ENCODE measurements around the gene KLHL20.
"Not testable (repeated sequence)": the region's sequence is repeated elsewhere in the genome, so short reads cannot be mapped to it uniquely, and the experiment has no call there.

The KLHL20 gene

DNA sequence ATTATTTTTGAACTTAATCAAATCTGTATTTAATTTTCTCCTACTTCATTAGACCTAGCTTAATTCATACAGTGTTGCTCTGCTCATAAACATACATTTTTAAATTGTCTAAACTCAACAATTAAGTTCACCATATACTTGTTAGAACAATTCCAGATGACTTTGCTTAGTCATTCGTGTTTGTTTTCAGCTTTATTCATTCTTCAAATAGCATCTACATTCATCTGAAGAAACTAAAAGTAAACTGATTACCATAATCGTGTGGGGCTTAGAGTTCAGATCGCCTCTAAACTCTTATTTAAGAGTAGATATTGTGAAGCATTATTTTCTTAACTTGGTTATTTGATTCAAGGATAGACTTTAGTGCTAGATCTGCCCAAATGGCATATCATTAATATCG lies 34.4 kb downstream of the KLHL20 start:
- DNase-seq (ENCODE audit: low read depth): no peak

DNA sequence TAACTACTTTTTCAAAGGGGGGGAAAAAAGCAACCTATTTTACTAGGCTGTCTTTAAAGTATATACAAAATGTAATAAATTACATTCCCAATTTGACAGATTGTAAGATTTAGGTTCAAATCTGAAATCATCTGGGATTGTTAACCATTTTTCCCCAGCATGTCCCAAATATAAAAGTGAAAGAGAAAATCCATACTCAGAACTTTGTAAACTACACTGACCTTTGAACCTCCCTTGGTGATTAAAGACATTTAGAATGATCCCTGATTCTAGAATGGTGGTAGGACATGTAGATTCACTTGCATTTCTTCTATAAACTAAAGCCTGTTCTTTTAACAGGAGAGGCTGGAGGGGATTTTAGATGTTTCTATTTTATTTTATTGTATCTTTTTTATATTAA lies 39.0 kb downstream of the KLHL20 start:
- no peak for DNase-seq (ENCODE audit: low read depth)

GRCh38 chr1:173757666-173758065 lies 42.9 kb downstream of the KLHL20 start:
- no peak for DNase-seq (ENCODE audit: low read depth)

DNA sequence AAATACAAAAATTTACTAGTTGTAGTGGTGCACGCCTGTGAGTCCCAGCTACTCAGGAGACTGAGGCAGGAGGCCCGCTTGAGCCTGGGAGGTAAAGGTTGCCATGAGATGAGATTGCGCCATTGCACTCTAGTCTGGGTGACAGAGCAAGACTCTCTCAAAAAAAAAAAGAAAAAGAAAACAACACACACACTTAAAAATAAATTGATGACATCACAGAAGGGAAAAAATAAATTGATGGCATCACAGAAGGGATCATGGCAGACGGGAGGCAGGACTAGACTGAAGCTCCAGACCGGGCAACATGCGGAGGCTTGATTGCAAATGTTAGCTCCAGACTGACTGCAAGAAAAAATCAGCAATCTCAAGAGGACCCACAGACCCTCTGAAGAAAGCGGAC lies 43.3 kb downstream of the KLHL20 start:
- DNase-seq (ENCODE audit: low read depth): no peak

DNA sequence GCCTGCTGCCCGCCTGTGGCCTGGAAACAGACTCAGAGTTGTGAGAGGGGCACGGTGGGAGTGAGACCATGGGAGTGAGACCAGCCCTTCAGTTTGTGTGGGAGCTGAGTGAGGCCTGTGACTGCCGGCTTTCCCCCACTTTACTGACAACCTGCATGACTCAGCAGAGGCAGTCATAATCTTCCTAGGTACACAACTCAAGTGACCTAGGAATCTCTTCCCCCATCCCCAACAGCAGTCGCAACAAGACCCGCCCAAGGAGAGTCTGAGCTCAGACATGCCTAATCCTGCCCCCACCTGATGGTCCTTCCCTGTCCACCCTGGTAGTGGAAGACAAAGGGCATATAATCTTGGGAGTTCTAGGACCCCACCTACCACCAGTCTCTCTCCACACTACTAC lies 44.2 kb downstream of the KLHL20 start:
- no peak for DNase-seq (ENCODE audit: low read depth)

DNA sequence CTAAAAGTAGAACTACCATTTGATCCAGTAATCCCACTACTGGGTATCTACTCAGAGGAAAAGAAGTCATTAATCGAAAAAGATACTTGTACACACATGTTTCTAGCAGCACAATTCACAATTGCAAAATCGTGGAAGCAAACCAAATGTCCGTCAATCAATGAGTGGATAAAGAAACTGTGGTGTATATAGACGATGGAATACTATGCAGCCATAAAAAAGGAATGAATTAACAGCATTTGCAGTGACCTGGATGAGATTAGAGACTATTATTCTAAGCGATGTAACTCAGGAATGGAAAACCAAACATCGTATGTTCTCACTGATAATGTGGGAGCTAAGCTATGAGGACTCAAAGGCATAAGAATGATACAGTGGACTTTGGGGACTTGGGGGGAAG lies 49.5 kb downstream of the KLHL20 start:
- not testable (repeated sequence) for DNase-seq (ENCODE audit: low read depth)

- DNase-seq (ENCODE audit: low read depth): no peak
These were observed 53.4 kb downstream of the KLHL20 start for GRCh38 chr1:173768206-173768605.

GRCh38 chr1:173768827-173769226 lies 54.0 kb downstream of the KLHL20 start:
- no peak for DNase-seq (ENCODE audit: low read depth)

DNA sequence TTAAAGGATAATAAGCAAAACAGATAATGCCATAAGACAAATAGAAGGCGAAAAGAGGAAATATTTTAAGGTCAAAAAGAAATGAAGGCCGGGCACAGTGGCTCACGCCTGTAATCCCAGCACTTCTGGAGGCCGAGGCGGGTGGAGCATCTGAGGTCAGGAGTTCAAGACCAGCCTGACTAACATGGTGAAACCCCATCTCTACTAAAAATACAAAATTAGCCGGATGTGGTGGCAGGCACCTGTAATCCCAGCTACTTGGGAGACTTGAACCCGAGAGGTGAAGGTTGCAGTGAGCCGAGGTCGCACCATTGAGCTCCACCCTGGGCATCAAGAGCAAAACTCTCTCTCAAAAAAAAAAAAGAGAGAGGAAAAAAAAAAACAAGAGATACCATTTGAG lies 55.5 kb downstream of the KLHL20 start:
- DNase-seq (ENCODE audit: low read depth): not testable (repeated sequence)

- DNase-seq (ENCODE audit: low read depth): no peak
These were observed 56.8 kb downstream of the KLHL20 start for GRCh38 chr1:173771560-173771959.

DNA sequence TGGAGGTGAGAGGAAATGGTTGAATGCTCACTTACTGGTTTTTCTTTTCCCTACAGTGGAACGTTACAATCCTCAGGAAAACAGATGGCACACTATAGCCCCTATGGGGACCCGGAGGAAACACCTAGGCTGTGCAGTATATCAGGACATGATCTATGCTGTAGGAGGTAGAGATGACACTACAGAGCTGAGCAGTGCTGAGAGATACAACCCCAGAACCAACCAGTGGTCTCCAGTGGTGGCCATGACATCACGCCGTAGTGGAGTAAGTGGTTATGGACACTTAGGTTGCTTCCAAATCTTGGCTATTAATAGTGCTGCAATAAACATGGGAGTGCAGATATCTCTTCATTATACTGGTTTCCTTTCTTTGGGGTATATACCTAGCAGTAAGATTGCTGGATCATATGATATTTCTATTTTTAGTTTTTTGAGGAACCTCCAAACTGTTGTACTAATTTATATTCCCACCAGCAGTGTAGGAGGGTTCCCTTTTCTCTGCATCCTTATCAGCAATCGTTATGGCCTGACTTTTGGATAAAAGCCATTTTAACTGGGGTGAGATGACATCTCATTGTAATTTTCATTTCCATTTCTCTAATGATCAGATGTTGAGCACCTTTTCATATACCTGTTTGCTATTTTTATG lies 60.9 kb downstream of the KLHL20 start:
- no peak for DNase-seq (ENCODE audit: low read depth)

- no peak for DNase-seq (ENCODE audit: low read depth)
These were observed 65.2 kb downstream of the KLHL20 start for GRCh38 chr1:173779936-173780335.

DNA sequence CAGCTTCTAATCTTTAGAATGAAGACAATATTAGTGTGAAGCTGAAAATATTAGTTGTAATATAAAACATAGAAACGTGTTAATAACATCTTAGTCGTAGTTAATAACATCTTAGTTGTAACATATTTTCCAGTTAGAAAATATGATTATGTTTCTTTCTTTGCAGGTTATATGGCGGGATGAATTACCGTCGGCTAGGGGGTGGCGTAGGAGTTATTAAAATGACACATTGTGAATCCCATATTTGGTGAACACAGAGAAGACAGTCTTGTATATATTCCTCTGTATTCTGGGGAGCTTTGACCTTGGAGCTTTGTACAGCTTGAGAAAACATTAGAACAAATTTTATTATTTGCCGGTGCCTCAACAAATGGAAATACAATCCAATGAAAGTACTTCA lies 70.2 kb downstream of the KLHL20 start:
- no peak for DNase-seq (ENCODE audit: low read depth)

DNA sequence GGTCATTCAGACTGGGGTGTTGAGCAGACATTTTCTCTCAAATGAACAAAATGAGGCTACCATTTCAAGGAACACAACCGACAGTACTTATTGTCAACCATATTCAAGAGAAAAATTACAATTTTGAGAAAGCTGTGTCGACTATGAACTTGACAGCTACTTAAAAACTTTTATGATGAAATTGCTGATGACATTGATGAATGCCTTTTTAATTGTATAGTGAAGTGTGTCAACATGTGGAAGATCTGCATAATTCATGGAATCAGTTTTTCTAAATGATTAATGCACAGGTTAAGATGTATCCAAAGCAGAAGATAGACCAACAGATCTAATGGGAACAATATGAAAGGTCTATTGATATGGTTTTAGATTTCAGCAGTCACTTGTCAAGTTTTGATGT lies 75.1 kb downstream of the KLHL20 start:
- DNase-seq (ENCODE audit: low read depth): no peak

- DNase-seq (ENCODE audit: low read depth): no peak
These were observed 83.3 kb downstream of the KLHL20 start for GRCh38 chr1:173798078-173798477.

DNA sequence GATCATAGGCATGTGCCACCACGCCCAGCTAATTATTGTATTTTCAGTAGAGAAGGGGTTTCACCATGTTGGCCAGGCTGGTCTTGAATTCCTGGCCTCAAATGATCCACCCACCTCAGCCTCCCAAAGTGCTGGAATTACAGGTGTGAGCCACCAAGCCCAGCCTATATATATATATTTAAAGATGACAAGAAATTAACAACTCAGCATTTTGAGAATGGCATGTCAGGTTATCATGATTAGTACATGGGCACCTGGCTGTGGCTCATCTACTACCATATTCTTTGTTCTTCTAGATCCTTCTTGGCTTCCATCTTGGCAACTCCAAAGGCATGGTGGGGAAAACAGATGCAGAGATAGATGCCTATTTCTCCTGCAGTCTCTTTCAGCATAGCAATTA lies 85.2 kb downstream of the KLHL20 start:
- DNase-seq (ENCODE audit: low read depth): not testable (repeated sequence)

DNA sequence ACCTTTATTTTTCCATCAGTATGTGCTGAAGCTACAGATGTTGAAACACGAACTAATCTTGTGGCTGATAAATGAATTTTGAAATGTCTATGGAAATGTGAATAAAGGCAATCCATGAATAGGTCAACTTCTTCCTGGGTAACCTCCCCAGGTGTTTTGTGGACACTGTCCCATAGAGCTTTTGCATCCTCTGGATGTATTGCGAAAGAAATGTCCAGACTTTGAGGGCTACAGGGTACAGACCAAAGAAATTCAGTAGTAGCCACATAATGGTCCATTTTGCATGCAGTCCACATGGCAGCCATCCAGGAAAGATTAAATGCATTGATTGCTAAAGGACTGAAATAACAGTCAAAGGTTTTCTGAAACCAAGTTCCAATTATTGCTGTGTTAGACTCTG lies 88.2 kb downstream of the KLHL20 start:
- DNase-seq (ENCODE audit: low read depth): no peak

DNA sequence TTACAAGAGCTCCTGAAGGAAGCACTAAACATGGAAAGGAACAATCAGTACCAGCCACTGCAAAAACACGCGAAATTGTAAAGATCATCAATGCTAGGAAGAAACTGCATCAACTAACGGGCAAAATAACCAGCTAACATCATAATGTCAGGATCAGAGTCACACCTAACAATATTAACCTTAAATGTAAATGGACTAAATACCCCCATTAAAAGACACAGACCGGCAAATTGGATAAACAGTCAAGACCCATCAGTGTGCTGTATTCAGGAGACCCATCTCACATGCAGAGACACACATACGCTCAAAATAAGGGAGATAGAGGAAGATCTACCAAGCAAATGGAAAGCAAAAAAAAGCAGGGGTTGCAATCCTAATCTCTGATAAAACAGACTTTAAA lies 98.9 kb downstream of the KLHL20 start:
- not testable (repeated sequence) for DNase-seq (ENCODE audit: low read depth)

- no peak for DNase-seq (ENCODE audit: low read depth)
These were observed 103.7 kb downstream of the KLHL20 start for GRCh38 chr1:173818459-173818858.

GRCh38 chr1:173821680-173822079 lies 106.9 kb downstream of the KLHL20 start:
- no peak for DNase-seq (ENCODE audit: low read depth)

GRCh38 chr1:173823781-173824314 lies 109.1 kb downstream of the KLHL20 start:
- DNase-seq (ENCODE audit: low read depth): no peak

GRCh38 chr1:173824315-173825081 lies 109.7 kb downstream of the KLHL20 start, which contains the start of the genes CENPL and DARS2:
Gene CENPL (minus strand): TSS chr1:173824883. CDS start chr1:173811299, 13,584 bp downstream.
Gene DARS2 (plus strand): TSS chr1:173824673. CDS start chr1:173825230, 557 bp downstream.
- peak; percentile 74 for DNase-seq (ENCODE audit: low read depth)

DNA sequence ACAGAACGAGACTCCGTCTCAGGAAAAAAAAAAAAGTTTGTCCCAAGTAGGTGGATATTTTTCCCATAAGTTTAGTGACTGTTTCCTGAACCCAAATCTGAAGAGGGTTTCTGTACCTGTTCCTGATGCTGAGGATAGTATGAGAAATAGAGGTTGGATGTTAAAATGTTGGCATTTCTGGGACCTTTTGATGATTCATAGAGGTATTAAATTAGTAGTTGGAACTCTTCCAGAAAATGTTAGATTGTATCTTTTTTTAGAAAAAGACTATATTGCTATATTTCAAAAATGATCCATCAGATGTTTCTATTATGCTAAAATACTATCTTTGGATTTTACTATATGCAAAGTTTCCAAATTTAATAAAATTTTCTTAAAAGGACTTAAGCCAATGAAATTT lies 112.8 kb downstream of the KLHL20 start:
- DNase-seq (ENCODE audit: low read depth): no peak
